ENCODE data around the gene ATF1. TPM values are rescaled to one million over a fixed set of nuclear protein-coding genes. Genes with fewer than 3 reads are reported as not detected.

ATF1 gene
- total RNA-seq (2013; cell fraction: nucleolus; rRNA removed) = 12.4 and 13.4 TPM in 2 replicates
- total RNA-seq (2014; rRNA removed) = 25.3 and 35.4 TPM in 2 replicates
- total RNA-seq (2014; rRNA removed; fragmentation: Illumina TruSeq; extraction: Trizol) = 27.5 and 28.8 TPM in 2 replicates
- total RNA-seq (2021) = 28.9 and 29.3 TPM in 2 replicates
- 9.0 TPM for polyA plus RNA-seq (2011; ENCODE audit: low read depth)
- 70.9 and 92.0 TPM in 2 replicates for polyA plus RNA-seq (2011; rRNA removed)
- polyA plus RNA-seq (2011; cell fraction: cytosol; rRNA removed) = 43.1 and 82.0 TPM in 2 replicates
- 30.7 and 32.4 TPM in 2 replicates for polyA plus RNA-seq (2011; cell fraction: nucleus; rRNA removed)
- 19.7 and 24.4 TPM in 2 replicates for polyA plus RNA-seq (2012)
- 35.9 and 40.1 TPM in 2 replicates for polyA plus RNA-seq (2014; fragmentation: Illumina TruSeq; extraction: Trizol)
- polyA plus RNA-seq (2014; fragmentation: Nextera tagmentation; extraction: Ambion mirVana) = 10 to 100 TPM; 15.4 to 17.0 TPM
- 44.3 and 44.4 TPM in 2 replicates for polyA plus RNA-seq (2014; rRNA removed)
- polyA plus RNA-seq (2016; fragmentation: Nextera tagmentation; extraction: Ambion mirVana) = 10 to 100 TPM; 33.2 to 34.0 TPM
- polyA minus RNA-seq (2011; rRNA and poly(A)+ RNA removed) = 65.2 and 84.6 TPM in 2 replicates
- polyA minus RNA-seq (2011; cell fraction: cytosol; rRNA and poly(A)+ RNA removed) = 22.8 and 31.5 TPM in 2 replicates
- 11.5 and 16.6 TPM in 2 replicates for polyA minus RNA-seq (2011; cell fraction: nucleus; rRNA and poly(A)+ RNA removed)
- percentile 72 among the genes with signal in this experiment for Bru-seq, nascent RNA
- BruChase-seq, experiment 1, labeled RNA remaining after a 6-hour chase = percentile 71 among the genes with signal in this experiment
- percentile 74 among the genes with signal in this experiment for BruChase-seq, experiment 2, labeled RNA remaining after a 2-hour chase
- long read RNA-seq, experiment 1, transcript ATF1-201 (7 exons, 2,181 nt) = major isoform, 7 of 11 reads
- long read RNA-seq, experiment 1, partial matches to known transcripts = 3 of 11 reads
- long read RNA-seq, experiment 1, other reads (novel, unspliced or antisense) = 1 of 11 reads
- long read RNA-seq, experiment 2, transcript ATF1-201 (7 exons, 2,181 nt) = major isoform, 26 of 55 reads
- long read RNA-seq, experiment 2, partial matches to known transcripts = 19 of 55 reads
- long read RNA-seq, experiment 2, other reads (novel, unspliced or antisense) = 10 of 55 reads

- intact Hi-C loops (cut with micrococcal nuclease; ENCODE audit: unreplicated experiment) (loop anchor here (10.0 kb wide), 1 partner anchor 561 kb away; the partner anchor contains the start of gene BIN2), in situ Hi-C loops (cut with MboI) (no loop called here)
- H3K27ac ChIP-seq (ENCODE audit: control insufficient read depth, insufficient read depth) = peak within 1 kb of the TSS; percentile 97
- H3K4me3 ChIP-seq = peak within 1 kb of the TSS; percentile 96
- RAD21 ChIA-PET (ENCODE audit: unreplicated experiment) = interaction anchor here (0.5 to 4.6 kb wide), 16 partner anchors 17 to 1114 kb away, joined by 3 to 64 read pairs (median 4); partner anchors contain the start of genes DIP2B and SLC11A2
- CTCF ChIA-PET = interaction anchor here (0.6 to 4.4 kb wide), 9 partner anchors 10 to 578 kb away, joined by 3 to 88 read pairs (median 12); partner anchors contain the start of gene SLC11A2
- no peaks in the 10 kb centered on the region for H3K9me3 ChIP-seq (replicated peaks; ENCODE audit: control insufficient read depth, insufficient read depth, low read length)
- under 1% methylated on average over 25 of the region's 51 CpGs for WGBS (ENCODE audit: insufficient coverage, insufficient replicate concordance, low lambda C conversion rate, missing lambda C conversion rate)
- POLR2A ChIA-PET = interaction anchor here (0.5 to 2.3 kb wide), 10 partner anchors 9 to 408 kb away, joined by 3 to 11 read pairs (median 4); partner anchors contain the start of gene SLC11A2
- no peaks in the 10 kb centered on the region for H3K27me3 ChIP-seq (replicated peaks in 1 of 2; ENCODE audit: control insufficient read depth in 2 of 2, insufficient read depth in 2 of 2, low read length in 1 of 2)
- no peaks in the 10 kb centered on the region for H3K36me3 ChIP-seq (ENCODE audit: control insufficient read depth in 2 of 2, insufficient read depth in 2 of 2, low read length in 1 of 2)
- no peak for FAIRE-seq
- H3K9ac ChIP-seq (ENCODE audit: control insufficient read depth, insufficient read depth, low read length) = peak within 1 kb of the TSS; percentile 95
- H3K79me2 ChIP-seq (ENCODE audit: control insufficient read depth, insufficient read depth, low read length) = peaks cover 51% of the 10 kb centered on the region
- peak; percentile 73 for DNase-seq (ENCODE audit: low read depth, low spot score)
- H3K4me1 ChIP-seq (ENCODE audit: control insufficient read depth, insufficient read depth, low read length) = peaks cover 4% of the 10 kb centered on the region; the same call in 1 of the 2 replicates
- 0 out of 2 replicates have a peak, but pooled peaks cover 4% of the 10 kb centered on the region for H4K20me1 ChIP-seq (ENCODE audit: control insufficient read depth, insufficient read depth)
- SMC1A ChIA-PET (ENCODE audit: uncharacterized antibody, unreplicated experiment) = interaction anchor here (0.7 to 6.5 kb wide), 7 partner anchors 11 to 480 kb away, joined by 3 to 75 read pairs (median 5); partner anchors contain the start of gene LIMA1
- no TSS peak for BruUV-seq (replicated peaks)
- ATAC-seq = peak; percentile 85
- H2AFZ ChIP-seq (ENCODE audit: control insufficient read depth, low read depth, low read length) = peak within 1 kb of the TSS; percentile 91
- peak within 1 kb of the TSS; percentile 86 for H3K4me2 ChIP-seq (ENCODE audit: control insufficient read depth, insufficient read depth)
- TF ChIP-seq ATF7 (IDR thresholded peaks at IDR 0.05; ENCODE audit: low read depth) (no peak), ZNF687 (IDR thresholded peaks at IDR 0.05) (peak; percentile 87), RAD51 (IDR thresholded peaks at IDR 0.05) (peak; percentile 87), TAF1 (IDR thresholded peaks at IDR 0.05; ENCODE audit: borderline replicate concordance, low read depth, low read length) (peak; percentile 83; the same call in 1 of the 2 replicates), CHD2 (IDR thresholded peaks at IDR 0.05; ENCODE audit: borderline replicate concordance, low read depth, low read length) (peak; percentile 48; the same call in 1 of the 2 replicates), RFX5 (IDR thresholded peaks at IDR 0.05; ENCODE audit: low read depth, low read length) (peak; percentile 32; the same call in 1 of the 2 replicates), CREM (IDR thresholded peaks at IDR 0.05; ENCODE audit: low read depth) (peak; percentile 94)
- TF ChIP-seq, protein P1, sequence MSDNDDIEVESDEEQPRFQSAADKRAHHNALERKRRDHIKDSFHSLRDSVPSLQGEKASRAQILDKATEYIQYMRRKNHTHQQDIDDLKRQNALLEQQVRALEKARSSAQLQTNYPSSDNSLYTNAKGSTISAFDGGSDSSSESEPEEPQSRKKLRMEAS (IDR thresholded peaks at IDR 0.05; ENCODE audit: low read depth, low read length) = peak; percentile 97
- TF ChIP-seq, protein P2, sequence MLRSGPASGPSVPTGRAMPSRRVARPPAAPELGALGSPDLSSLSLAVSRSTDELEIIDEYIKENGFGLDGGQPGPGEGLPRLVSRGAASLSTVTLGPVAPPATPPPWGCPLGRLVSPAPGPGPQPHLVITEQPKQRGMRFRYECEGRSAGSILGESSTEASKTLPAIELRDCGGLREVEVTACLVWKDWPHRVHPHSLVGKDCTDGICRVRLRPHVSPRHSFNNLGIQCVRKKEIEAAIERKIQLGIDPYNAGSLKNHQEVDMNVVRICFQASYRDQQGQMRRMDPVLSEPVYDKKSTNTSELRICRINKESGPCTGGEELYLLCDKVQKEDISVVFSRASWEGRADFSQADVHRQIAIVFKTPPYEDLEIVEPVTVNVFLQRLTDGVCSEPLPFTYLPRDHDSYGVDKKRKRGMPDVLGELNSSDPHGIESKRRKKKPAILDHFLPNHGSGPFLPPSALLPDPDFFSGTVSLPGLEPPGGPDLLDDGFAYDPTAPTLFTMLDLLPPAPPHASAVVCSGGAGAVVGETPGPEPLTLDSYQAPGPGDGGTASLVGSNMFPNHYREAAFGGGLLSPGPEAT (IDR thresholded peaks at IDR 0.05; ENCODE audit: low read depth) = peak; percentile 75; the same call in 1 of the 2 replicates
- TF ChIP-seq, protein P3, sequence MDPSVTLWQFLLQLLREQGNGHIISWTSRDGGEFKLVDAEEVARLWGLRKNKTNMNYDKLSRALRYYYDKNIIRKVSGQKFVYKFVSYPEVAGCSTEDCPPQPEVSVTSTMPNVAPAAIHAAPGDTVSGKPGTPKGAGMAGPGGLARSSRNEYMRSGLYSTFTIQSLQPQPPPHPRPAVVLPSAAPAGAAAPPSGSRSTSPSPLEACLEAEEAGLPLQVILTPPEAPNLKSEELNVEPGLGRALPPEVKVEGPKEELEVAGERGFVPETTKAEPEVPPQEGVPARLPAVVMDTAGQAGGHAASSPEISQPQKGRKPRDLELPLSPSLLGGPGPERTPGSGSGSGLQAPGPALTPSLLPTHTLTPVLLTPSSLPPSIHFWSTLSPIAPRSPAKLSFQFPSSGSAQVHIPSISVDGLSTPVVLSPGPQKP (IDR thresholded peaks at IDR 0.05; ENCODE audit: low read depth, low read length) = no peak
Measured at GRCh38 chr12:50763639-50764285, at the start of gene ATF1. Gene ATF1 (plus strand): TSS chr12:50764101. CDS start chr12:50780146, 16,045 bp downstream.

Data from GM12878 (cell line).